GM19372 (cell line): ENCODE data around the gene ASTN1.
"Not testable (repeated sequence)": the region's sequence is repeated elsewhere in the genome, so short reads cannot be mapped to it uniquely, and the experiment has no call there.

Experiments used
- ATAC-seq: cut with Tn5 transposase; IDR thresholded peaks from one replicate; pipeline ENCODE4 v1.9.1; 2021; ENCODE audit warnings: mild to moderate bottlenecking, low read depth, moderate library complexity; ENCODE audit not compliant: unreplicated experiment

ASTN1 gene

GRCh38 chr1:177116941-177117340 is 47.6 kb downstream of the ASTN1 start:
- ATAC-seq: no peak

- no peak for ATAC-seq
Measured at GRCh38 chr1:177106614-177107365, 57.7 kb downstream of the ASTN1 start.

- ATAC-seq: no peak
Measured at GRCh38 chr1:177106196-177106595, 58.3 kb downstream of the ASTN1 start.

- ATAC-seq: no peak
Measured at GRCh38 chr1:177103005-177103852, 61.3 kb downstream of the ASTN1 start.

GRCh38 chr1:177092001-177092400 is 72.5 kb downstream of the ASTN1 start:
- no peak for ATAC-seq

GRCh38 chr1:177091040-177091439 is 73.5 kb downstream of the ASTN1 start:
- ATAC-seq: no peak

GRCh38 chr1:177088966-177089365 is 75.5 kb downstream of the ASTN1 start:
- no peak for ATAC-seq

GRCh38 chr1:177082855-177083693 is 81.4 kb downstream of the ASTN1 start:
- no peak for ATAC-seq

GRCh38 chr1:177080564-177080963 is 83.9 kb downstream of the ASTN1 start:
- ATAC-seq: no peak

GRCh38 chr1:177077734-177078499 is 86.6 kb downstream of the ASTN1 start:
- ATAC-seq: no peak

GRCh38 chr1:177077006-177077405 is 87.5 kb downstream of the ASTN1 start:
- ATAC-seq: no peak

- not testable (repeated sequence) for ATAC-seq
Measured at GRCh38 chr1:177074811-177075210, 89.7 kb downstream of the ASTN1 start.

- ATAC-seq: no peak
Measured at GRCh38 chr1:177069490-177069889, 95.0 kb downstream of the ASTN1 start.

- ATAC-seq: no peak
Measured at GRCh38 chr1:177067752-177068410, 96.6 kb downstream of the ASTN1 start.

GRCh38 chr1:177065430-177065829 is 99.1 kb downstream of the ASTN1 start:
- ATAC-seq: no peak

GRCh38 chr1:177063648-177064047 is 100.9 kb downstream of the ASTN1 start:
- no peak for ATAC-seq

GRCh38 chr1:177054542-177054941 is 110.0 kb downstream of the ASTN1 start:
- no peak for ATAC-seq

- ATAC-seq: no peak
Measured at GRCh38 chr1:177053648-177054047, 110.9 kb downstream of the ASTN1 start.

GRCh38 chr1:177048314-177049069 is 116.0 kb downstream of the ASTN1 start:
- ATAC-seq: no peak
